ENCODE results near the gene TAF8. TPM values are rescaled to one million over a fixed set of nuclear protein-coding genes. Genes with fewer than 3 reads are reported as not detected.

Gene TAF8
- total RNA-seq, 1 experiment from 2014 or later, result 20.7 TPM

DNA sequence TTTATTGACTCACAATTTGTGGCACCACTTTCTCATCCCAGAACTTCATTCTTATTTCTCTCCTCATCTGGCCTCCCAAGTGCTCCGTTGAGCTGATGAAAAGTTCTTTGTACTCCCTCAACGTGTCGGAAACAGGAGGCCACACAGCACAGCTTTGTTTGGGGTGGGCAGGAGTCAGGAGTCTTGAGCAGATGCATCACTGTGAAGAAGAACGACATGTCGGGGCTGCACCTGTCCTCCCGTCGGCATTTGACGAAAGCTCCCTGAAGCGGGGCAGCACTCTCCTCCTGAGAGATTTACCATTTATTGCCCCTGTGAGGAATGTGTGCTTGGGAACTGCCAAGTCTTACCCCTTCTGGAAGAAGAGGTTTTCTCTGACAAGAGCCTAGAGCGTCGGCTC is 28.1 kb downstream of the TAF8 start:
- H3K36me3 ChIP-seq (ENCODE audit: low read depth, low read length), result no peaks in the 10 kb centered on the region; the same call in 1 of the 2 replicates

DNA sequence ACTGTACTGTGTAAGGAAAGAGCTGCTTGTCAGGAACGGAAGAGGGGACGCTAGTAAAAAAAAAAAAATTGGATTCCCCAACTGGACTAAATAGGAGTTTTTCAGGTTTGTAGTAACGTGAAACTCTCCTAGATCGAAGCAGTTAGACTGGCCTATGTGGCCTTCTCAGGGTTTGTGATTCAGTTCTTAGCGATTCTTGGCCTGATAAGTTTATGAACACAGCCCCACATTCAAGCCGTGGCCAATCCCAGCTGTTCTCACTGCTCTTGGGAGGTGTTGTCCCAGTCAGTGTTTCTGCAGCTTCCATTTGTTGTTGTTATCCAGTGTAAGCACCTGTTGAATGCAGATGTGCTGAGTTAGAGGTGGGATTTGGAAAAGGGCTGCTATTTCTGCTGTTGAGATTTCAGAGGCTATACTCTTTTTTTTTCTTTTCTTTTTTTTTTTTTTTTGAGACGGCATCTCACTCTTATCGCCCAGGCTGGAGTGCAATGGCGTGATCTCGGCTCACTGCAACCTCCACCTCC is 29.7 kb downstream of the TAF8 start:
- Histone ChIP-seq H4K20me1 (ENCODE audit: low read length) (no peaks in the 10 kb centered on the region), H3K4me3 (ENCODE audit: low read length) (no peak overlapping the region), H3K9ac (ENCODE audit: low read length) (no peak overlapping the region), H3K9me2 (replicated peaks; ENCODE audit: low read length) (no peaks in the 10 kb centered on the region), H3K27me3 (ENCODE audit: low read length) (no peaks in the 10 kb centered on the region), H3K36me3 (ENCODE audit: low read depth, low read length) (no peaks in the 10 kb centered on the region; the same call in 1 of the 2 replicates), H3K9me3 (ENCODE audit: low read length) (no peaks in the 10 kb centered on the region), H3K4me1 (ENCODE audit: insufficient read depth, low read length) (peaks cover 4% of the 10 kb centered on the region; the same call in 1 of the 2 replicates), H3K4me2 (ENCODE audit: low read length) (no peak overlapping the region), H3K27ac (ENCODE audit: low read length) (no peak overlapping the region), H3K79me2 (ENCODE audit: low read length) (no peaks in the 10 kb centered on the region), H3F3A (ENCODE audit: low read length, unreplicated experiment) (no peaks in the 10 kb centered on the region), H2AFZ (ENCODE audit: low read length) (no peak overlapping the region)
- no peak for ATAC-seq
- no peak for DNase-seq
- intact Hi-C loops (cut with micrococcal nuclease), result no loop called here
- POLR2A ChIA-PET (ENCODE audit: unreplicated experiment), result interaction anchor here (0.6 kb wide), 1 partner anchor 38 kb away, joined by 3 read pairs; no protein-coding TSS in a partner anchor
- TF ChIP-seq, protein P1, sequence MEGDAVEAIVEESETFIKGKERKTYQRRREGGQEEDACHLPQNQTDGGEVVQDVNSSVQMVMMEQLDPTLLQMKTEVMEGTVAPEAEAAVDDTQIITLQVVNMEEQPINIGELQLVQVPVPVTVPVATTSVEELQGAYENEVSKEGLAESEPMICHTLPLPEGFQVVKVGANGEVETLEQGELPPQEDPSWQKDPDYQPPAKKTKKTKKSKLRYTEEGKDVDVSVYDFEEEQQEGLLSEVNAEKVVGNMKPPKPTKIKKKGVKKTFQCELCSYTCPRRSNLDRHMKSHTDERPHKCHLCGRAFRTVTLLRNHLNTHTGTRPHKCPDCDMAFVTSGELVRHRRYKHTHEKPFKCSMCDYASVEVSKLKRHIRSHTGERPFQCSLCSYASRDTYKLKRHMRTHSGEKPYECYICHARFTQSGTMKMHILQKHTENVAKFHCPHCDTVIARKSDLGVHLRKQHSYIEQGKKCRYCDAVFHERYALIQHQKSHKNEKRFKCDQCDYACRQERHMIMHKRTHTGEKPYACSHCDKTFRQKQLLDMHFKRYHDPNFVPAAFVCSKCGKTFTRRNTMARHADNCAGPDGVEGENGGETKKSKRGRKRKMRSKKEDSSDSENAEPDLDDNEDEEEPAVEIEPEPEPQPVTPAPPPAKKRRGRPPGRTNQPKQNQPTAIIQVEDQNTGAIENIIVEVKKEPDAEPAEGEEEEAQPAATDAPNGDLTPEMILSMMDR (conservative IDR thresholded peaks at IDR 0.05; ENCODE audit: low read depth, low read length), result no peak
- TF ChIP-seq EZH2 (IDR thresholded peaks at IDR 0.05; ENCODE audit: low read length, unreplicated experiment) (no peak), EZH2phosphoT487 (IDR thresholded peaks at IDR 0.05; ENCODE audit: borderline replicate concordance, low read length) (no peak)
- no TSS peak for BruUV-seq (replicated peaks)
- CTCF ChIA-PET, result interaction anchor here (0.6 kb wide), 1 partner anchor 82 kb away, joined by 3 read pairs; no protein-coding TSS in a partner anchor

More for the DNA sequence above, 28.1 kb downstream of the TAF8 start:
- intact Hi-C loops (cut with micrococcal nuclease), result no loop called here
- H3K4me2 ChIP-seq (ENCODE audit: low read length), result no peak overlapping the region
- no peaks in the 10 kb centered on the region for H3K9me2 ChIP-seq (replicated peaks; ENCODE audit: low read length)
- H3K9me3 ChIP-seq (ENCODE audit: low read length), result no peaks in the 10 kb centered on the region
- no peak overlapping the region for H3K9ac ChIP-seq (ENCODE audit: low read length)
- no peak overlapping the region for H3K4me3 ChIP-seq (ENCODE audit: low read length)
- H3F3A ChIP-seq (ENCODE audit: low read length, unreplicated experiment), result no peaks in the 10 kb centered on the region
- DNase-seq, result no peak
- ChIA-PET POLR2A (ENCODE audit: unreplicated experiment) (no interaction called here), CTCF (no interaction called here)
- H3K79me2 ChIP-seq (ENCODE audit: low read length), result no peaks in the 10 kb centered on the region
- TF ChIP-seq, protein P1 (conservative IDR thresholded peaks at IDR 0.05; ENCODE audit: low read depth, low read length), result no peak
- TF ChIP-seq EZH2 (IDR thresholded peaks at IDR 0.05; ENCODE audit: low read length, unreplicated experiment) (no peak), EZH2phosphoT487 (IDR thresholded peaks at IDR 0.05; ENCODE audit: borderline replicate concordance, low read length) (no peak)
- H4K20me1 ChIP-seq (ENCODE audit: low read length), result no peaks in the 10 kb centered on the region
- H3K4me1 ChIP-seq (ENCODE audit: insufficient read depth, low read length), result peaks cover 4% of the 10 kb centered on the region; the same call in 1 of the 2 replicates
- no peaks in the 10 kb centered on the region for H3K27me3 ChIP-seq (ENCODE audit: low read length)
- BruUV-seq (replicated peaks), result TSS peak; percentile 14
- no peak overlapping the region for H2AFZ ChIP-seq (ENCODE audit: low read length)
- H3K27ac ChIP-seq (ENCODE audit: low read length), result no peak overlapping the region
- no peak for ATAC-seq

DNA sequence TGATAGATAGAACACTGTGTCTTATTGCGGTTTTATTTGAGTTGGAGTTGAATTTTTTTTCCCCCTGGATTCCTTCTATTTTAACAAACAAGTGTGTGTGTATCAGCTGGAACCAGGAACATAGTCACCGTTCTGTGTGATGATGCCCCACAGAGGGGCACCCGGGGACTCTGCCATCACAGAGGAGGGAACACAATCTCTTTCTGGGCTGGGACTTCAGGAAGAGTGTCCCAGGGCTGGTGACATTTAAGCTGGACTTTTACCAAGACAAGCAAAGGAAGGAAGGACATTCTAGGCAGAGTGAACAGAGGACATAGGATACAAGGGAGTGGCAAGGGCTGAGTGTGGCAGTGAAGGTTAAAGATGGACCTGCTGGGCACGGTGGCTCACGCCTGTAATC is 33.2 kb downstream of the TAF8 start:
- Histone ChIP-seq H3K9me2 (replicated peaks; ENCODE audit: low read length) (no peaks in the 10 kb centered on the region), H3K36me3 (ENCODE audit: low read depth, low read length) (no peaks in the 10 kb centered on the region; the same call in 1 of the 2 replicates), H3K4me1 (ENCODE audit: insufficient read depth, low read length) (peaks cover 16% of the 10 kb centered on the region), H3F3A (ENCODE audit: low read length, unreplicated experiment) (no peaks in the 10 kb centered on the region), H3K4me2 (ENCODE audit: low read length) (no peak overlapping the region), H4K20me1 (ENCODE audit: low read length) (no peaks in the 10 kb centered on the region), H3K4me3 (ENCODE audit: low read length) (no peak overlapping the region), H3K79me2 (ENCODE audit: low read length) (no peaks in the 10 kb centered on the region), H3K9me3 (ENCODE audit: low read length) (no peaks in the 10 kb centered on the region), H2AFZ (ENCODE audit: low read length) (no peak overlapping the region), H3K9ac (ENCODE audit: low read length) (no peak overlapping the region), H3K27ac (ENCODE audit: low read length) (no peak overlapping the region), H3K27me3 (ENCODE audit: low read length) (no peaks in the 10 kb centered on the region)
- ChIA-PET CTCF (no interaction called here), POLR2A (ENCODE audit: unreplicated experiment) (no interaction called here)
- no TSS peak for BruUV-seq (replicated peaks)
- DNase-seq (no peak), ATAC-seq (no peak)
- TF ChIP-seq, protein P1 (conservative IDR thresholded peaks at IDR 0.05; ENCODE audit: low read depth, low read length), result no peak
- TF ChIP-seq EZH2phosphoT487 (IDR thresholded peaks at IDR 0.05; ENCODE audit: borderline replicate concordance, low read length) (no peak), EZH2 (IDR thresholded peaks at IDR 0.05; ENCODE audit: low read length, unreplicated experiment) (no peak)
- intact Hi-C loops (cut with micrococcal nuclease), result no loop called here

Data from PC-3 (cell line).